ENCODE measurements around the gene EFCAB11. TPM values are rescaled to one million over a fixed set of nuclear protein-coding genes. Genes with fewer than 3 reads are reported as not detected.

Gene EFCAB11
- total RNA-seq, 1 experiment from 2014 or later: 15.5 TPM

DNA sequence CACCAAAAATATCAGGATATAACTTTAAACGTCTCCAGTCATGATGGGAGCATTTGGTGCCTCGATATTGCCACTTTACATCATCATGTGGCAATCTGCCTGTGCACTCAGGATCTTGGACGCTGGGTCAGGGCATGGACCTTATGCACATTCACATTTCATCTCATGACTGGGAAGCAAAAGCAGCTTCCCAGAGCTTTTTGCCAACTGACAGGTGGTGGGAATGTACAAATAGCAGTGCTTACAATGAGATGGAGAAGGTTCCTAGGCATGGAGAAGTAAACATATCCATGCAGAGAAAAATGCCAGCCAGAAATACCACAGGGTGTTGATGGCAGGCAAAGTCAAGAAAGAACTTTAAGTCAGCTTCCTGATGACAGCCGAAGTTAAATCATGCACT, 30.3 kb downstream of the EFCAB11 start:
- Mint-ChIP-seq H3K36me3 (no peaks in the 10 kb centered on the region), H3K4me3 (no peak overlapping the region), H3K27me3 (ENCODE audit: low read depth) (no peaks in the 10 kb centered on the region), H3K27ac (no peak overlapping the region), H3K4me1 (peaks cover 10% of the 10 kb centered on the region), H3K9me3 (no peaks in the 10 kb centered on the region)
- ChIA-PET CTCF (interaction anchor here (0.7 to 6.9 kb wide), 2 partner anchors 15 to 49 kb away, joined by 3 to 47 read pairs; no protein-coding TSS in a partner anchor), POLR2A (no interaction called here)
- DNase-seq (ENCODE audit: low spot score) (no peak), ATAC-seq (no peak)
- TF ChIP-seq FOXJ3 (CRISPR knock-in tag; IDR thresholded peaks at IDR 0.05; ENCODE audit: borderline replicate concordance): no peak
- TF ChIP-seq RELA (CRISPR knock-in tag; IDR thresholded peaks at IDR 0.05; ENCODE audit: borderline replicate concordance): no peak
- no peak for TF ChIP-seq MYBL2 (CRISPR knock-in tag; IDR thresholded peaks at IDR 0.05)
- no peak for TF ChIP-seq PRRX2 (CRISPR knock-in tag; IDR thresholded peaks at IDR 0.05)

DNA sequence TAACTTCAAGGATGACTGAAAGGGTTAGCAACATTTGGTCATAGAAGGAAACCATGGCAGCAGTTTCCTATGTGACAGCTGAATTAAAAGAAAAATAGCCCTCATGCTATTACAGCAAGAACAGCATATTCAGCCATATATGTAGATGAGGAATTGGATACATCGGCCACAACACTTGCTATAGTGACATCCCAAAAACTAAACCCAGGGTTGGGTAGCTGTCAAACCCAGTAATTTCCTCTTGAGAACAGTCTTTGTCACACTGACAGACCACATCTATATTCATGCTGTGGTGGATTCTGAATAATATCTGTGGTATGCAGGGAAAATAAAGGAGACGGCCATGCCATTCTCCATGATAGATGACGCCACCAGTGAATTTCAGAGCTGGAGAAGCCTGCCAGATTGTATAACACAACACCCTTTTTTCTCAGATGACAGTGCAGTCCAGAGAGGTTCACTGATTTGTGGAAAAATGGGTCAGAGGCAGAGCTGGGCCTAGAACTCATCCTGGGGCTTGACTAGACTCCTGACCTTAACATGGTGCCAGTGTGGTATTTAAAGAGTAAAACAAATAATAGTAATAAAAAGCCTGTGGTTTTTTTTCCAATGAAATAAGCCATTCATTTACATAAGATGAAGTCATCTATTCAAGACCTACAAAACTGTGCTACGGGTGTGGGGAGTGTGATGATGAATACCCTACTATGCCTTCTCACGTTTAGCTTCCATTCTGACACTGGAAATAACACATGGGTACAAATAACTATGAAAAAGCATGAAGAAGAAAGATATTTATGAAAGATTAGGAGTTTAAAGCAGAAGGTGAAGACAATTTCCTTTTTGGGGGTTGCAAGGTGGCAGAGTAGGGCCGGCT, 32.3 kb downstream of the EFCAB11 start:
- Mint-ChIP-seq H3K27me3 (ENCODE audit: low read depth) (no peaks in the 10 kb centered on the region), H3K27ac (no peak overlapping the region), H3K9me3 (no peaks in the 10 kb centered on the region), H3K4me1 (peaks cover 10% of the 10 kb centered on the region), H3K36me3 (no peaks in the 10 kb centered on the region), H3K4me3 (no peak overlapping the region)
- ATAC-seq (no peak), DNase-seq (ENCODE audit: low spot score) (no peak)
- TF ChIP-seq NR3C1 (CRISPR knock-in tag; conservative IDR thresholded peaks at IDR 0.05; ENCODE audit: low read depth) (no peak), ZNF317 (CRISPR knock-in tag; IDR thresholded peaks at IDR 0.05; ENCODE audit: borderline replicate concordance, low read depth) (no peak), JUN (CRISPR knock-in tag; IDR thresholded peaks at IDR 0.05) (no peak), ARID4B (CRISPR knock-in tag; IDR thresholded peaks at IDR 0.05; ENCODE audit: borderline replicate concordance) (no peak), ZNF671 (CRISPR knock-in tag; IDR thresholded peaks at IDR 0.05) (no peak), MAX (CRISPR knock-in tag; IDR thresholded peaks at IDR 0.05) (no peak), TCF7 (CRISPR knock-in tag; IDR thresholded peaks at IDR 0.05; ENCODE audit: low read depth) (no peak)
- TF ChIP-seq, protein P1, sequence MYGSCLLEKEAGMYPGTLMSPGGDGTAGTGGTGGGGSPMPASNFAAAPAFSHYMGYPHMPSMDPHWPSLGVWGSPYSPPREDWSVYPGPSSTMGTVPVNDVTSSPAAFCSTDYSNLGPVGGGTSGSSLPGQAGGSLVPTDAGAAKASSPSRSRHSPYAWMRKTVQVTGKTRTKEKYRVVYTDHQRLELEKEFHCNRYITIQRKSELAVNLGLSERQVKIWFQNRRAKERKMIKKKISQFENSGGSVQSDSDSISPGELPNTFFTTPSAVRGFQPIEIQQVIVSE (CRISPR knock-in tag; IDR thresholded peaks at IDR 0.05; ENCODE audit: borderline replicate concordance): no peak
- TF ChIP-seq, protein P2, sequence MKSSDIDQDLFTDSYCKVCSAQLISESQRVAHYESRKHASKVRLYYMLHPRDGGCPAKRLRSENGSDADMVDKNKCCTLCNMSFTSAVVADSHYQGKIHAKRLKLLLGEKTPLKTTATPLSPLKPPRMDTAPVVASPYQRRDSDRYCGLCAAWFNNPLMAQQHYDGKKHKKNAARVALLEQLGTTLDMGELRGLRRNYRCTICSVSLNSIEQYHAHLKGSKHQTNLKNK (CRISPR knock-in tag; IDR thresholded peaks at IDR 0.05): no peak
- POLR2A ChIA-PET: no interaction called here
- CTCF ChIA-PET: interaction anchor here (0.6 to 6.9 kb wide), 2 partner anchors 17 to 140 kb away, joined by 4 to 47 read pairs; no protein-coding TSS in a partner anchor

GRCh38 chr14:89921346-89921745, 33.2 kb downstream of the EFCAB11 start:
- Mint-ChIP-seq H3K4me1 (peaks cover 10% of the 10 kb centered on the region), H3K9me3 (no peaks in the 10 kb centered on the region), H3K27me3 (ENCODE audit: low read depth) (no peaks in the 10 kb centered on the region), H3K4me3 (no peak overlapping the region), H3K27ac (no peak overlapping the region), H3K36me3 (no peaks in the 10 kb centered on the region)
- DNase-seq (ENCODE audit: low spot score) (no peak), ATAC-seq (no peak)
- ChIA-PET CTCF (interaction anchor here (0.6 to 6.9 kb wide), 2 partner anchors 18 to 141 kb away, joined by 4 to 47 read pairs; no protein-coding TSS in a partner anchor), POLR2A (no interaction called here)
- TF ChIP-seq, protein P3, sequence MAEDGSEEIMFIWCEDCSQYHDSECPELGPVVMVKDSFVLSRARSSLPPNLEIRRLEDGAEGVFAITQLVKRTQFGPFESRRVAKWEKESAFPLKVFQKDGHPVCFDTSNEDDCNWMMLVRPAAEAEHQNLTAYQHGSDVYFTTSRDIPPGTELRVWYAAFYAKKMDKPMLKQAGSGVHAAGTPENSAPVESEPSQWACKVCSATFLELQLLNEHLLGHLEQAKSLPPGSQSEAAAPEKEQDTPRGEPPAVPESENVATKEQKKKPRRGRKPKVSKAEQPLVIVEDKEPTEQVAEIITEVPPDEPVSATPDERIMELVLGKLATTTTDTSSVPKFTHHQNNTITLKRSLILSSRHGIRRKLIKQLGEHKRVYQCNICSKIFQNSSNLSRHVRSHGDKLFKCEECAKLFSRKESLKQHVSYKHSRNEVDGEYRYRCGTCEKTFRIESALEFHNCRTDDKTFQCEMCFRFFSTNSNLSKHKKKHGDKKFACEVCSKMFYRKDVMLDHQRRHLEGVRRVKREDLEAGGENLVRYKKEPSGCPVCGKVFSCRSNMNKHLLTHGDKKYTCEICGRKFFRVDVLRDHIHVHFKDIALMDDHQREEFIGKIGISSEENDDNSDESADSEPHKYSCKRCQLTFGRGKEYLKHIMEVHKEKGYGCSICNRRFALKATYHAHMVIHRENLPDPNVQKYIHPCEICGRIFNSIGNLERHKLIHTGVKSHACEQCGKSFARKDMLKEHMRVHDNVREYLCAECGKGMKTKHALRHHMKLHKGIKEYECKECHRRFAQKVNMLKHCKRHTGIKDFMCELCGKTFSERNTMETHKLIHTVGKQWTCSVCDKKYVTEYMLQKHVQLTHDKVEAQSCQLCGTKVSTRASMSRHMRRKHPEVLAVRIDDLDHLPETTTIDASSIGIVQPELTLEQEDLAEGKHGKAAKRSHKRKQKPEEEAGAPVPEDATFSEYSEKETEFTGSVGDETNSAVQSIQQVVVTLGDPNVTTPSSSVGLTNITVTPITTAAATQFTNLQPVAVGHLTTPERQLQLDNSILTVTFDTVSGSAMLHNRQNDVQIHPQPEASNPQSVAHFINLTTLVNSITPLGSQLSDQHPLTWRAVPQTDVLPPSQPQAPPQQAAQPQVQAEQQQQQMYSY (CRISPR knock-in tag; IDR thresholded peaks at IDR 0.05): no peak
- TF ChIP-seq, protein P4, sequence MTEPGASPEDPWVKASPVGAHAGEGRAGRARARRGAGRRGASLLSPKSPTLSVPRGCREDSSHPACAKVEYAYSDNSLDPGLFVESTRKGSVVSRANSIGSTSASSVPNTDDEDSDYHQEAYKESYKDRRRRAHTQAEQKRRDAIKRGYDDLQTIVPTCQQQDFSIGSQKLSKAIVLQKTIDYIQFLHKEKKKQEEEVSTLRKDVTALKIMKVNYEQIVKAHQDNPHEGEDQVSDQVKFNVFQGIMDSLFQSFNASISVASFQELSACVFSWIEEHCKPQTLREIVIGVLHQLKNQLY (CRISPR knock-in tag; IDR thresholded peaks at IDR 0.05): no peak
- TF ChIP-seq MXD4 (CRISPR knock-in tag; IDR thresholded peaks at IDR 0.05; ENCODE audit: borderline replicate concordance) (no peak), PREB (CRISPR knock-in tag; IDR thresholded peaks at IDR 0.05; ENCODE audit: borderline replicate concordance) (no peak), IRF1 (CRISPR knock-in tag; IDR thresholded peaks at IDR 0.05) (no peak)
